Brain microvascular endothelial cell (primary cell): ENCODE measurements around the gene TSPAN15.

Experiments used
- DNase-seq: peaks from one replicate; pipeline ENCODE4 v3.0.0-alpha.2; 2020
- H3K27ac ChIP-seq: fragments of 250-450 bp; sonication (Bioruptor Pico); 2 replicates; pipeline ENCODE4 v1.5.1; 2020; ENCODE audit warnings: mild to moderate bottlenecking, moderate library complexity
- H3K27me3 ChIP-seq: fragments of 250-450 bp; sonication (Bioruptor Pico); replicated peaks from 2 replicates; pipeline ENCODE4 v1.5.1; 2020; ENCODE audit warnings: mild to moderate bottlenecking
- H3K36me3 ChIP-seq: fragments of 250-450 bp; sonication (Bioruptor Pico); replicated peaks from 2 replicates; pipeline ENCODE4 v1.5.1; 2020; ENCODE audit warnings: mild to moderate bottlenecking
- H3K4me3 ChIP-seq: 2 replicates; pipeline ENCODE4 v1.5.1; 2011; ENCODE audit warnings: low read depth, mild to moderate bottlenecking, control low read depth, low read length, moderate library complexity
- in situ Hi-C: cut with HindIII; loops from 2 replicates; pipeline ENCODE4 v1.10.0; 2017; ENCODE audit warnings: low sequenced_read_pairs, low pct_ligation_motif_present
- TF ChIP-seq, protein P1 (sequence below): IDR thresholded peaks from 2 replicates; pipeline ENCODE4 v1.5.1; 2011; ENCODE audit warnings: low read depth, mild to moderate bottlenecking, moderate library complexity, low read length, control low read depth, inconsistent platforms; ENCODE audit errors: missing control alignments

The TSPAN15 gene

GRCh38 chr10:69451209-69451783, at the start of gene TSPAN15:
TSS of gene TSPAN15 (plus strand) at chr10:69451465. CDS start at chr10:69451595, 130 bp downstream.
- peak within 1 kb of the TSS; percentile 57 for H3K4me3 ChIP-seq
- TF ChIP-seq, protein P1, sequence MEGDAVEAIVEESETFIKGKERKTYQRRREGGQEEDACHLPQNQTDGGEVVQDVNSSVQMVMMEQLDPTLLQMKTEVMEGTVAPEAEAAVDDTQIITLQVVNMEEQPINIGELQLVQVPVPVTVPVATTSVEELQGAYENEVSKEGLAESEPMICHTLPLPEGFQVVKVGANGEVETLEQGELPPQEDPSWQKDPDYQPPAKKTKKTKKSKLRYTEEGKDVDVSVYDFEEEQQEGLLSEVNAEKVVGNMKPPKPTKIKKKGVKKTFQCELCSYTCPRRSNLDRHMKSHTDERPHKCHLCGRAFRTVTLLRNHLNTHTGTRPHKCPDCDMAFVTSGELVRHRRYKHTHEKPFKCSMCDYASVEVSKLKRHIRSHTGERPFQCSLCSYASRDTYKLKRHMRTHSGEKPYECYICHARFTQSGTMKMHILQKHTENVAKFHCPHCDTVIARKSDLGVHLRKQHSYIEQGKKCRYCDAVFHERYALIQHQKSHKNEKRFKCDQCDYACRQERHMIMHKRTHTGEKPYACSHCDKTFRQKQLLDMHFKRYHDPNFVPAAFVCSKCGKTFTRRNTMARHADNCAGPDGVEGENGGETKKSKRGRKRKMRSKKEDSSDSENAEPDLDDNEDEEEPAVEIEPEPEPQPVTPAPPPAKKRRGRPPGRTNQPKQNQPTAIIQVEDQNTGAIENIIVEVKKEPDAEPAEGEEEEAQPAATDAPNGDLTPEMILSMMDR = no peak
- H3K27me3 ChIP-seq = no peaks in the 10 kb centered on the region
- peak; percentile 70 for DNase-seq
- H3K36me3 ChIP-seq = no peaks in the 10 kb centered on the region
- in situ Hi-C loops = no loop called here
- H3K27ac ChIP-seq = no peak within 1 kb of the TSS

DNA sequence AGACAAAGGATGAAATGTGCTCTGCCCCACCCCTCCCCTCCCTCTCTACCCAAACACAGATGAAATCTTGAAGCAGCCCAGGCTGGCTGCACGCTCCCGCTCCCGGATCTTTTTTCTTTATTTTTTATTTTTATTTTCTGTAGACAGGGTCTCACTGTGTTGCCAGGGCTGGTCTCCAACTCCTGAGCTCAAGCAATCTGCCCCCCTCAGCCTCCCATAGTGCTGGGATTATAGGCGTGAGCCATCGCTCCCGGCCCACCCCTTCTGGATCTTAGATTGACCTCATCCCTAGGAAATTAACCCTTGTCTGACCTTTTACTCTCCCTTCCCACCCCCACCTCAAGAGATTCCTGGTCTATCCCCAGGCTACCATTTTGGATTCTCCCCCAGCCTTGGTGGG, 48.9 kb upstream of the TSPAN15 start:
- TF ChIP-seq, protein P1 = no peak
- no peak for DNase-seq
- no peaks in the 10 kb centered on the region for H3K27me3 ChIP-seq
- in situ Hi-C loops = no loop called here
- no peak overlapping the region for H3K4me3 ChIP-seq
- no peak overlapping the region for H3K27ac ChIP-seq
- H3K36me3 ChIP-seq = peaks cover 26% of the 10 kb centered on the region

DNA sequence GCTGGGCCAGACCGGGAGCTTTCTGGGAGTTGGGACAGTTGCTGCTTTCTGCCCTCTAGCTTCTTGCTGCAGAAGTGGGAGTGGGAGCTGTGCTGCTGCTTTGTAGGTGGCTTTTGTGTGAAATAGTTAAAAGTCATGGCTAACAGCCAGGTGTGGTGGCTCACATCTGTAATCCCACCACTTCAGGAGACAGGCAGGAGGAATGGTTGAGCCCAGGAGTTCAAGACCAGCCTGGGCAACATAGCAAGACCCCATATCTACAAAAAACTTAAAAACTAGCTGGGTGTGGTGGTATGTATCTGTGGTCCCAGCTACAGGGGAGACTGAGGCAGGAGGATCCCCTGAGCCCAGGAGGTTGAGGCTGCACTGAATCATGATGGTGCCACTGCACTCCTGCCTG, 48.2 kb upstream of the TSPAN15 start:
- in situ Hi-C loops = no loop called here
- no peak for DNase-seq
- no peaks in the 10 kb centered on the region for H3K27me3 ChIP-seq
- peaks cover 26% of the 10 kb centered on the region for H3K36me3 ChIP-seq
- H3K27ac ChIP-seq = no peak overlapping the region
- H3K4me3 ChIP-seq = no peak overlapping the region
- TF ChIP-seq, protein P1 = peak; percentile 10

DNA sequence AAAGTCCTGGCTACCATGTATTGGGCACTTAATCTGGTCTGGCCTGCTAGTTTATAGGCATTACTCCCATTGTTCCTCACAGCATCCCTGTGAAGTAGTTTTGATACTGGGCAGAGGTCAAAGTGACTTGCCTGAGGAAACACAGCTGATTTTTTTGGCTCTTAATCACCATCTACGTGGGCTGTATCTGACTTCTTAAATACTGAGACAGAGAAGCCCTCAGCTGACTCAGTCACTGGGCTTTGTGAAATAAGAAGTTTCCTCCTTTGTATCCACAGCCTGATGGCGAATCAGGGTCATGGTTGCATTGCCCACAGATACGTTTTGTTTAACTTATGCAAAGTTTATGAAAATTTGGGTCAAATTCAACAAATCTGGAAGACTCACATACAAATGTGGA, 47.7 kb upstream of the TSPAN15 start:
- Histone ChIP-seq H3K4me3 (no peak overlapping the region), H3K27ac (peak overlapping the region; percentile 43), H3K36me3 (peaks cover 26% of the 10 kb centered on the region), H3K27me3 (no peaks in the 10 kb centered on the region)
- TF ChIP-seq, protein P1 = no peak
- in situ Hi-C loops = no loop called here
- DNase-seq = peak; percentile 74

- in situ Hi-C loops = no loop called here
- no peak overlapping the region for H3K4me3 ChIP-seq
- no peak overlapping the region for H3K27ac ChIP-seq
- no peak for DNase-seq
- TF ChIP-seq, protein P1 = no peak
- no peaks in the 10 kb centered on the region for H3K27me3 ChIP-seq
- H3K36me3 ChIP-seq = peaks cover 20% of the 10 kb centered on the region
These were observed 46.5 kb upstream of the TSPAN15 start for GRCh38 chr10:69404786-69405185.

- in situ Hi-C loops = no loop called here
- no peak overlapping the region for H3K27ac ChIP-seq
- no peak for DNase-seq
- TF ChIP-seq, protein P1 = no peak
- no peaks in the 10 kb centered on the region for H3K27me3 ChIP-seq
- peaks cover 20% of the 10 kb centered on the region for H3K36me3 ChIP-seq
- H3K4me3 ChIP-seq = no peak overlapping the region
These were observed 46.0 kb upstream of the TSPAN15 start for GRCh38 chr10:69405221-69405620.
